Measurements from ENCODE around the gene NRCAM. TPM values are rescaled to one million over a fixed set of nuclear protein-coding genes. Genes with fewer than 3 reads are reported as not detected.

NRCAM gene
- total and polyA plus RNA-seq, 12 donors, result 0.08 to 1.3 (median 0.38) TPM

GRCh38 chr7:108487646-108488045 lies 31.4 kb upstream of the NRCAM start:
- ATAC-seq, result no peak
- Histone ChIP-seq H3K4me3 (no peak overlapping the region), H3K27me3 (no peaks in the 10 kb centered on the region), H3K27ac (no peak overlapping the region), H3K4me1 (peaks cover 0 to 9% (median 0%) of the 10 kb centered on the region in 9 donors), H3K36me3 (peaks cover 0 to 92% (median 18%) of the 10 kb centered on the region in 9 donors), H3K9me3 (no peaks in the 10 kb centered on the region)
- intact Hi-C loops (cut with DNase I), result no loop called here
- DNase-seq, result no peak
- TF ChIP-seq CTCF (IDR thresholded peaks at IDR 0.05), result no peak

- ATAC-seq, result no peak
- H3K4me1 ChIP-seq, result peaks cover 0 to 9% (median 0%) of the 10 kb centered on the region in 9 donors
- peaks cover 0 to 97% (median 18%) of the 10 kb centered on the region in 9 donors for H3K36me3 ChIP-seq
- H3K27ac ChIP-seq, result no peak overlapping the region
- no peak for DNase-seq
- no peak for TF ChIP-seq CTCF (IDR thresholded peaks at IDR 0.05)
- no peak overlapping the region for H3K4me3 ChIP-seq
- intact Hi-C loops (cut with DNase I), result no loop called here
- no peaks in the 10 kb centered on the region for H3K9me3 ChIP-seq
- WGBS, 2 donors, result 88 to 90% methylated on average over 5 of the region's 5 CpGs
- H3K27me3 ChIP-seq, result no peaks in the 10 kb centered on the region
Measured at GRCh38 chr7:108486291-108486966, 30.2 kb upstream of the NRCAM start.

- peaks cover 0 to 97% (median 15%) of the 10 kb centered on the region in 9 donors for H3K36me3 ChIP-seq
- intact Hi-C loops (cut with DNase I), result no loop called here
- no peak for TF ChIP-seq CTCF (IDR thresholded peaks at IDR 0.05)
Measured at GRCh38 chr7:108484137-108484536, 27.9 kb upstream of the NRCAM start.

GRCh38 chr7:108480311-108480710 lies 24.1 kb upstream of the NRCAM start:
- DNase-seq (no peak), ATAC-seq (no peak)
- Histone ChIP-seq H3K27ac (no peak overlapping the region), H3K27me3 (no peaks in the 10 kb centered on the region), H3K4me3 (no peak overlapping the region), H3K9me3 (no peaks in the 10 kb centered on the region), H3K36me3 (peaks cover 0 to 100% (median 11%) of the 10 kb centered on the region in 9 donors), H3K4me1 (no peaks in the 10 kb centered on the region)
- no peak for TF ChIP-seq CTCF (IDR thresholded peaks at IDR 0.05)
- intact Hi-C loops (cut with DNase I), result no loop called here
- WGBS, 2 donors, result 96 to 97% methylated on average over 5 of the region's 5 CpGs

More at GRCh38 chr7:108484137-108484536, 27.9 kb upstream of the NRCAM start:
- Histone ChIP-seq H3K27me3 (no peaks in the 10 kb centered on the region), H3K4me1 (peaks cover 0 to 4% (median 0%) of the 10 kb centered on the region in 9 donors), H3K27ac (no peak overlapping the region), H3K4me3 (no peak overlapping the region), H3K9me3 (no peaks in the 10 kb centered on the region)
- WGBS, 2 donors, result 72 to 100% methylated on average over 1 of the region's 1 CpG
- ATAC-seq (no peak), DNase-seq (no peak)
